Stimulated activated CD8-positive, alpha-beta memory T cell treated with anti-CD3 and anti-CD28 coated beads, Interleukin-4, amount 100 ng/mL, for 48 hours (primary cell): ENCODE data around the gene TNFRSF8.

ENCODE experiments used
- DNase-seq: peaks from one replicate; pipeline ENCODE4 v3.0.0-alpha.2; 2020

TNFRSF8 gene

DNA sequence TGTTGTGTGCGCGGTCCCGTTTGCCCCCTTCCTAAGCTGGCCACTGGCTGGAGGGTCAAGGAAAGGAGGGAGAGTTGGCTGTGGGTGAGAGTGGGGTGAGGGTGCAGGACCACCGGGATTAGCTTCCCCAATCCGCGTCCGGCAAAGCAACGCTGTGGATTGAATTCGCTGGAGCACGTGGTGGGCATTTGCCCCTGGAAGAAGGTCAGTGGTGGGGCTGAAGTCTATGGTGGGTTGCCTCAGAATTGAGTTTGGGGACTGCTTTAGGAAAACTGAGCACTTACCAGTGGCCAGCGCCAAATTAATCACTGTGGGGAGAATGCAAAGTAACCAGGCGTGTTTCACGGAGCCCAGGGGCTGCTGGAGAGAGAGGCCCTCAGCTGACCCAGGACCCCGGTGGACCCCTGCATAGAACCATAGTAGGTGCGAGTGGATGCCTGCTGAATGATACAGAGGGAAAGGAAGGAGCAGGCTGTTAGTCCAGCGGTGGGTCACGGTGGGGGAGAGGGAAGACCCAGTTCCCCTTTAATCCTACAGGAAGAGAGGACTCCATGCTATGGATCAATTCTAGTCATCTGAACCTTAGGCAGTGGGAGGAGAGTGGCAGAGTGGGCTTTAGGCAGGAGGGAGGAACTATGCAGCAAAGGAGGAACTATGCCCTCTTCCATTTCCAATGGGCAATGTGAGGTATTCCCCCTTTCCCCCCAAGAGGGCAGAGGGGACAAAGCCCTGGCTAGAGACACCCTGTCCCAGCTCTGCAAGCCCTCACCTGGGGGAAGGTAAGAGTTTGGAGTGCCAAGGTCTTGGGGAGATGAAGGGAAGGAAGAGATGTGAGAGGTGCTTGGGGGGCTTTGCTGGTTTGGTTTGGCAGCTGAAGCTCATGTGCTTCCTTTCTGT lies 1.2 kb downstream of the TNFRSF8 start:
- DNase-seq, result no peak

DNA sequence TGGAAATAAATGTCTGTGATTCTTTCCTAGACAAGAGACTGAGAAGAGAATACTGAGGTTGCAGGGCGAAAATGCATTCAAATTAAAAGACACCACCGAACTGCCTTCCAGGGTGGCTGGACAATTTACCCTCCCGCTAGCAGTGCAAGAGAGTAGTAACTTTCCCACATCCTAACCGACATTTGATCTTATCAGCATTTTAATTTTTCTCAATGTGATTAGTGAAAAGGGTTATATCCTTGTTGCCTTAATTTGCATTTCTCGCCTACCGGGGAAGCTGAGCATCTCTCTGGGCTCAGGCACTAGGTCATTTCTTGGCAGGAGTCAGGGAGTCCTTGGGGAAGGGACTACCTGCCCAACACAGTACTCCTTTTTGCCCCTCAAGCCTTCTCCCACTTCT lies 2.8 kb downstream of the TNFRSF8 start:
- no peak for DNase-seq

DNA sequence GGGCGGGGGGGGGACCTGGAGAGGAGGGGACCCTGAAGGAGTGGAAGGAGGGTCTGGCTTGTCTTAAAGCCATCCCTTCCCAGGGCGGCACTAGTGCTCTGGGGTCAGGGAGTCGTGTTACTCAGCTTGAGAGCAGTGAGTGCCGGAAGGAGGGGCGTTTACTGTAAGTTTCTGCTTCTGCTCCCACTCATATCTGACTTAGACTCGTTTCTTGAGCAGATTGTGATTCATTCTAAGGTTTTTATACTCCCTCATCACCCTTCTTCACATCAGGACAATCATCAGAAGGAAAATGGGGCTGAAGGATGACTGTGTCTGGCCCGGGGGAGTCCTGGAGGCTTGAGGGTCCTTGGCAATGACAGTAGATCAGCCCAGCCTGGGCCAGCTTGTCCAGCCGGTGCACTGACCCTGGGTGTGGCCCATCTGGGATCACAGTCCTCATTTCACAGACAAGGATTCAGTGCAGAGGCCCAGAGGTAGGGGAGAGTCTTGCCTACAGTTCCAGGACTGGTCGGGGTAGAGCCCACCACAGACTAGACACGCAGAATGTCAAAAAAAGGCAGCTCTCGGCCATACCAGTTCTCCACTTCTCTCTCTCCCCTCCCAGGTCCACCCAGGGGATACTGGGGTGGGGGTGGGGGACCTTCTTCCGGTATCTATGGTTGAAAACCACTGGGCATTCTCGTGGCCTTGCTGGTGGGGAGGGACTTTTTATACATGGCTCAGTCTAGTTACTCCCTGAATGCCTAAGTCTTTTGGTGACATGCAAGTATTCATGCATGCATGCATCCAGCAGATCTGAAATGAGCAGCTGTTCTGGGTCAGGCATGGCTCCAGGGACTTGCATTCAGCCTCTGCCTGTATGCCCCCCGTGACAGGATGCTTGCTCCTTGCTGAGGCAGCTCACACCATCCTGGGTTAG lies 5.1 kb downstream of the TNFRSF8 start:
- peak; percentile 78 for DNase-seq

- DNase-seq, result no peak
These were observed 6.6 kb downstream of the TNFRSF8 start for GRCh38 chr1:12069623-12070244.

DNA sequence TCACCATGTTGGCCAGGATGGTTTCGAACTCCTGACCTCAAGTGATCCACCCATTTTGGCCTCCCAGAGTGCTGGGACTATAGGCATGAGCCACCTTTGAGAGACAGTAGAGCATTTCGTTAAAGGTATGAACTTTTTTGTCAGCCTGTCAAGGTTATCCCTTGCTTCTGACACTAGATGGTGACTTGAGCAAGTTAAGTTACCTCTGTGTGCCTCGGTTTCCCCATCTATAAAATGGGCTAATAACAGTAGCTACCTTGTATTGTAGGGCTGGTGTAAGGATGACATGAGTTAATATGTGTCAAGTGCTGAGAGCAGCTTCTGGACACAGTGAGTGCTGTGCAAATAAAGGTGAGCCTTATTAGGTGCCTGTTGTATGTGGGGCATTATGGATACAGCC lies 8.8 kb downstream of the TNFRSF8 start:
- DNase-seq, result no peak

DNA sequence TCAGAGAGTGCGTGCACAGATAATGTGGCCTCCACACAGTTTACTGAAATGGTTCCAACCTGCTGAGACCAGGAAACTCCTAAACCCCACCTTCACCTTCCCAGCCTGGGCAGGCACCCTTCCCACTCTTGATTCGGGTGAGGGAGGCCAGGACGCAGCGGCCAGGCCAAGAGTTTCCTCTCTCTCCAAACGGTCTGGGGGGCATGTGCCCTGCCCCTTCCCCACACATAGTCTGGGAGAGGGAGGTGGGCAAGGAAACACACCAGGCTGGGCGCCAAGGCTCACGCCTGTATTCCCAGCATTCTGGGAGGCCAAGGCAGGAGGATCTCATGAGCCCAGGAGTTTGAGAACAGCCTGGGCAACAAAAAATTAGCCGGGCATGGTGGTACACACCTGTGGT lies 9.6 kb downstream of the TNFRSF8 start:
- no peak for DNase-seq

- DNase-seq, result no peak
These were observed 10.7 kb downstream of the TNFRSF8 start for GRCh38 chr1:12073796-12074195.

DNA sequence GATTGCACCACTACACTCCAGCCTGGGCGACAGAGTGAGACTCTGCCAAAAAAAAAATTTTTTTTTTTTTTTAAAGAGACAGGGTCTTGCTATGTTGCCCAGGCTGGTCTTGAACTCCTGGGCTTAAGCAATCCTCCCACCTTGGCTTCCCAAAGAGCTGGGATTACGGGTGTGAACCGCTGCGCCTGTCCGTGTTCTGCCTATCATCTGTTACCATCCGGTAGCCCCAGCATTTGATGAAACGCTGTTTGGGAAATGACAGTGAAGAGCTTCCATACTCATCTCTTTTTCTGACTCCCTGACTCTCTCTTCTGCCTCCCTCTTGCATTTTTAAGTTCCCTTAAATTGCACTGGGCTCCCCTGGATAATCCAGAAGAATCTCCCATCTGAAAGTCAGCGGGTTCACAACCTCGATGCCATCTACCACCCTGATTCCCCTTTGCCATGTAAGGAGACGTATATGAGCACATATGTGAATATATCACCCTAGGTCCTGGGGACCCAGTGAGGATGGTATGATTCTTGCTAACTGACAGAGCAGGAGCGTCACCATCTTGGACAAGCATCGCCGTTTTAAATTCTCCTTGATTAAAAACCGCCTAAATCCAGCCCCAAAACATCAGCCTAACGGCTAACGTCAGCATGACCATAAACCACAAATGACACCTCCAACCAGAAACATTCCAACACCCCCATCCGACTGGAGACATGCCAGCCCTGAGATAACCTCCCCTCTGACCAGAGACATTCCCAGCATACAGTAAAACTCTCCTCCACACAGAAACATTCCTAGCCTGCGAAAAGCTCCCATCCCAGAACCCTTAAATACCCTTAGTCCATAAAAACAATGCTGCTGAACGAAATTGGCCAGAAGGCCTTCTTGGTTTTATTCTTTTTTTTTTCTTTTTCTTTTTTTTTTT lies 12.4 kb downstream of the TNFRSF8 start:
- no peak for DNase-seq

DNA sequence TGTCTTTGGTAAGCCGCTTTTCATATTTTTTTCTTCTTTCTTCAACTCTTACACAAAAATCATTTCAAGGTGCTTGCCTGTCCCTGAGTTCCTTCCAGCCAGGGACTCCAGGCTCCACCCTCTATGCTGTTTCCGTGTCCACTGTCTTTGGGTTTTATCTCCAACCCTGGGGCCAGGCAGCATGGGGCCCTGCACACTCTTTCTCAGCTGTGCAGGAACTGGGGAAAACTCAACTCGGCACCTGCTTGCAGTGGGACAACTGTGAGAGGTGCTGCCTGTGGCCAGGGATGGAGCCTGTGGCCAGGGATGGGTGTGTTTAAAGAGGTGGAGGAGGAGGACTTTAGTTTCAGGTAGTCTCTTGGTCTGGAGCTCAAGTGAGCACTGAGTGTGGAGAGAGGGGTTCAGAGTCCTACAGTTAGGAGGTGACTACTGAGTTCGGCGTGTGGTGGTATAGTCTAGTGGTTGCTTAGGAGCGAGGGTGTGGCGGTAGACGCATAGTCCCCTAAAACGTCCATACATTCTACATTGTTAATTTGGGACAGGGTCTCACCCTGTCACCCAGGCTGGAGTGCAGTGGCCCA lies 13.4 kb downstream of the TNFRSF8 start:
- no peak for DNase-seq

- DNase-seq, result no peak
These were observed 15.5 kb downstream of the TNFRSF8 start for GRCh38 chr1:12078575-12078937.

DNA sequence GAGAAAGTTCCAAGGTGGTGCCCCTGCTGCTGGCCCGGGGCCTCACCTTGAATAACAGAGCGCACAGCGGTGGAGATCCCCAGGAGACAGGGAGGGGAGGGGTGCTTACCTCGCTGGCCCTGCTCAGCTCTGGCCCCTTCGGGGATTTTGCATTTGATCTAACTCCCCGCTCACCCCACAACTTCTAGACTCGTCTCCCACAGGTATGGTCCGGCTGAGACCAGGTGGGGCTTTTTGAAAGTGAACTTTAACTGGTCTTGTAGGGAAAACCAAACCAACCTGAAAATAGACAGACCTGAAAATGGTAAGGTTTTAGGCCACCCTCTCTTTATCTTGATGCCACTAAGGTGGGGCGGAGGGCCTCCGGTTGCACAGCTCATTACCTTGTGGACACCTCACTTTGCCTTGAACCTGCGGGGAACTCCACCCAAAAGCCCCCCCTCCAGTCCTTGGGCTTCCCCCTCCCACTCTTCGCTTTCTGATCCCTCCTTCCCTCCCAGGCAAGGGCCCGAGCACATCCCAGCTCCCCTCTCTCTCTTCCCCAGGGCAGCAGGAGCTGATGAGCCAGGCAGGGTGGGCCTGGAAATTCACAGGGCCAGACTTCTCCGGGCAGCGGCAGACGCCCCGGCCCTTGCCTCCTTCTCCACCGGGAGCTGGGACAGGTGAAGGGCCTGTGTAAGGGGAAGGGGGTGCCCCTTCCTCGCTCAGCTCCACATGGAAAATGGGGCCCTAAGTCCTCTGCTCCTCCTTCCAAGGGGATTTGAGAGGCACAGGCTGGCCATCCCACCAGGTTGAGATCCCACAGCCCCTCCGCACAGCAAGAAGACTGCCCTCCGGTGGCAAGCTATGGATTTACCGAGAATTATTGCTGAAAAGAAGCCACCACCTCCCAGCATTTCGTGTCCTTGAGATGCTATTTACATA lies 16.1 kb downstream of the TNFRSF8 start:
- peak; percentile 78 for DNase-seq

DNA sequence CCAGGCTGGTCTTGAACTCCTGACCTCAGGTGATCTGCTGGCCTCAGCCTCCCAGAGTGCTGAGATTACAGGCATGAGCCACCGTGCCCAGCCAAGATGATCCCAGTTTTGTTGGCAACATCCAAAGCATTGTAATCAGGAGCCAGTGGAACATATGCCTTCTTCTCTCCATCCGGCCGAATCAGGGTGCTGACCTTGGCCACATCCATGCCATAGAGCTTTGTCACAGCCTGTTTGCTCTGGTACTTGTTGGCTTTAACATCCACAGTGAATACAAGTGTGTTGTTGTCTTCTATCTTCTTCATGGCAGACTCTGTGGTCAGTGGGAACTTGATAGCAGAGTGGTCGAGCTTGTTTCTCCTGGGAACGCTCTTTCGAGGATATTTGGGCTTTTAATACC lies 17.1 kb downstream of the TNFRSF8 start:
- no peak for DNase-seq

- no peak for DNase-seq
These were observed 17.9 kb downstream of the TNFRSF8 start for GRCh38 chr1:12080773-12081556.

- DNase-seq, result no peak
These were observed 18.7 kb downstream of the TNFRSF8 start for GRCh38 chr1:12081648-12082396.

- no peak for DNase-seq
These were observed 19.9 kb downstream of the TNFRSF8 start for GRCh38 chr1:12082988-12083387.

DNA sequence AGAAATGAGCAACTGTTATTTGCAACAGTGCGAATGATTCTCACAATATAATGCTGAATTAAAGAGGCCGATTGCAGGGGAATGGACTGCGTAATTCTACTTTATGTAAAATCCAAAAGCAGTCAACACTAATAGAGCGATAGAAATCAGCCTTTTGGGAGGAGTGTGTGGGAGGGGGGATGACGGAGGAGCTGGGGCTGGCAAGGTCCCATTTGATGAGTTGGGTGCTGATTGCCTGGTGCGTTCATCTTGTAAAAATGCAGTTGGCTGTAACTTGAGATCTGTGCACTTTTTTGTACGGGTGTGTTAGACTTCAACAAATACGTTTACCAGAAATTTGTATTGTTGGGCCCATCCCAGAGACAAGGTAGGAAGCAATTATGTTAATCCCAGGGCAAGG lies 20.7 kb downstream of the TNFRSF8 start:
- DNase-seq, result no peak

- DNase-seq, result no peak
These were observed 22.6 kb downstream of the TNFRSF8 start for GRCh38 chr1:12085643-12086260.

GRCh38 chr1:12087797-12088314 lies 24.8 kb downstream of the TNFRSF8 start:
- peak; percentile 64 for DNase-seq
